VCaP (cell line): Measurements from ENCODE around the gene FOXL2.

Experiments used
- H3K27ac ChIP-seq: fragments of 450-650 bp; 2 replicates; pipeline ENCODE4 v1.5.1; 2017
- TF ChIP-seq, protein P1 (sequence below): fragments of 450-650 bp; conservative IDR thresholded peaks from 2 replicates; pipeline ENCODE4 v1.5.1; 2017; ENCODE audit warnings: mild to moderate bottlenecking, moderate library complexity

FOXL2 gene

DNA sequence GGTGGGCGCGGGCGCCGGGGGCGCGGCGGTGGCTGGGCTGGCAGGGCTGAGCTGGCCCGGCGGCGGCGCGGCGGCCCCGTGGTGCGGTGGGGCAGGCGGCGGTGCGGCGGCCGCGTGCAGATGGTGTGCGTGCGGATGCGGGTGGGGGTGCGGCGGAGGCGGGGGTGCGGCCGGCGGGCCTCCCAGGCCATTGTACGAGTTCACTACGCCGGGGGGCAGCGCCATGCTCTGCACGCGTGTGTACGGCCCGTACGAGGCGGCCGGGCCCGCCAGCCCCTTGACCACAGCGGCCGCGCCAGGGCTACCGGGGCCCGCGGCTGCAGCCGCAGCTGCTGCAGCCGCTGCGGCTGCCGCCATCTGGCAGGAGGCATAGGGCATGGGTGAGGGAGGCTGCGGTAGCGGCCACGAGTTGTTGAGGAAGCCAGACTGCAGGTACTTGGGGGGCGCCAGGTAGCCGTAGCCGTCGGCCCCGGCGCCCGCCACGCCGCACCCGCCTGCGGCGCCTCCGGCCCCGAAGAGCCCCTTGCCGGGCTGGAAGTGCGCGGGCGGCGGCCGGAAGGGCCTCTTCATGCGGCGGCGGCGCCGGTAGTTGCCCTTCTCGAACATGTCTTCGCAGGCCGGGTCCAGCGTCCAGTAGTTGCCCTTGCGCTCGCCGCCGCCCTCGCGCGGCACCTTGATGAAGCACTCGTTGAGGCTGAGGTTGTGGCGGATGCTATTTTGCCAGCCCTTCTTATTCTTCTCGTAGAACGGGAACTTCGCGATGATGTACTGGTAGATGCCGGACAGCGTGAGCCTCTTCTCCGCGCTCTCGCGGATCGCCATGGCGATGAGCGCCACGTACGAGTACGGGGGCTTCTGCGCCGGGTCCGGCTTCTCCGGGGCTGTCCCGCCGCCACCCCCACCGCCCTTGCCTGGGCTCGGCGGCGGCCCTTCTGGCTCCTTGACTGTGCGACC is 951 bp downstream of the FOXL2 start:
- H3K27ac ChIP-seq, result peak overlapping the region; percentile 56
- TF ChIP-seq, protein P1, sequence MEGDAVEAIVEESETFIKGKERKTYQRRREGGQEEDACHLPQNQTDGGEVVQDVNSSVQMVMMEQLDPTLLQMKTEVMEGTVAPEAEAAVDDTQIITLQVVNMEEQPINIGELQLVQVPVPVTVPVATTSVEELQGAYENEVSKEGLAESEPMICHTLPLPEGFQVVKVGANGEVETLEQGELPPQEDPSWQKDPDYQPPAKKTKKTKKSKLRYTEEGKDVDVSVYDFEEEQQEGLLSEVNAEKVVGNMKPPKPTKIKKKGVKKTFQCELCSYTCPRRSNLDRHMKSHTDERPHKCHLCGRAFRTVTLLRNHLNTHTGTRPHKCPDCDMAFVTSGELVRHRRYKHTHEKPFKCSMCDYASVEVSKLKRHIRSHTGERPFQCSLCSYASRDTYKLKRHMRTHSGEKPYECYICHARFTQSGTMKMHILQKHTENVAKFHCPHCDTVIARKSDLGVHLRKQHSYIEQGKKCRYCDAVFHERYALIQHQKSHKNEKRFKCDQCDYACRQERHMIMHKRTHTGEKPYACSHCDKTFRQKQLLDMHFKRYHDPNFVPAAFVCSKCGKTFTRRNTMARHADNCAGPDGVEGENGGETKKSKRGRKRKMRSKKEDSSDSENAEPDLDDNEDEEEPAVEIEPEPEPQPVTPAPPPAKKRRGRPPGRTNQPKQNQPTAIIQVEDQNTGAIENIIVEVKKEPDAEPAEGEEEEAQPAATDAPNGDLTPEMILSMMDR, result peak; percentile 76

DNA sequence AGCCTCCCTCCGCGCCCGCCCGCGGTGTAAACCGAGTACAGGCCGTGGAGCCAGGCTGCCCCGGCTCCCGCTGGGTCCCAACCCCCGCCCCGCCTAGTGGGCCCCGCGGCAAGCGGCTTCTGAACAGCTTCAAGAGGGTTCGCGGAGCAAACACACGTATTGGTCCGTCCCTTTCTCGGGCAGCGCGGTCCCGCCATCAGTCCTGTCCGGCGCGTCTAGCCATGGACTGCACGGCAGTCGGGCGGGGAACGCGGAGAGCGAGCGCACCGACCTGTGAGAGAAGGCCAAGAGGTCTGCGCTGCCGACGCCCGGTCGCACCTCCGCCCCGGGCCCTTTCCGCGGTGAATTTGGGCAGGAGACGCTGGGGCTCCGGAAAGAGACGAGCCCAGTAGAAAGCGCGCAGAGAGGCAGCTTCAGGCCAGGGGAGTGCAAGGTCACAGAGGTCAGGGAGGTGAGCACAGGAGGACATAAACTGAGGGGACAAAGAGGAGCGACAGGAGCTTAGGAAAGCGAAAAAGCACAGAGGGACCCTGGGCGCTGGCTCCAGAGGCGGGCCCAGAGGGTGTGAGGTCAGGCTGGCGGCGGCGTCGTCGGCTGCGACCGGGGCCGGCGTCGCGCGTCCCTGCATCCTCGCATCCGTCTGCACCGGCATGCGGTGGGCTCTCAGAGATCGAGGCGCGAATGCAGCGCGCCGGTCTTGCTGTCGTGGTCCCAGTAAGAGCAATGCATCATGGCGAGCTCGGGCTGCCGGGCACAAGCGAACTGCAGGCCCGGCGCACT is 1.8 kb downstream of the FOXL2 start:
- TF ChIP-seq, protein P1, result no peak
- peak overlapping the region; percentile 56; the same call in 1 of the 2 replicates for H3K27ac ChIP-seq

DNA sequence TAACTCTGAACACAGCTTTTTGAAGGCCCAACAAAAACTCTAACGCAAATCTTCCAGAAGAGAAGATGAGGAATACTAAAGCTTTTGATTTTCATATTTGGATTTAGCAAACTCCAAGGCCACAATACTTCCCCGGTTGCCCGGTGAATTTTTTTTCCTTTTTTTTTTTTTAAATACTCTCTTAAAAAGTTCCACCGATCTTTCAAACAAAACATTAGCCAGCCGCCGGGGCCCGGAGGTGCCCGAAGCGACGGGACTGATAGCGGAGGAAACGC is 2.3 kb downstream of the FOXL2 start:
- H3K27ac ChIP-seq, result no peak overlapping the region
- TF ChIP-seq, protein P1, result no peak

DNA sequence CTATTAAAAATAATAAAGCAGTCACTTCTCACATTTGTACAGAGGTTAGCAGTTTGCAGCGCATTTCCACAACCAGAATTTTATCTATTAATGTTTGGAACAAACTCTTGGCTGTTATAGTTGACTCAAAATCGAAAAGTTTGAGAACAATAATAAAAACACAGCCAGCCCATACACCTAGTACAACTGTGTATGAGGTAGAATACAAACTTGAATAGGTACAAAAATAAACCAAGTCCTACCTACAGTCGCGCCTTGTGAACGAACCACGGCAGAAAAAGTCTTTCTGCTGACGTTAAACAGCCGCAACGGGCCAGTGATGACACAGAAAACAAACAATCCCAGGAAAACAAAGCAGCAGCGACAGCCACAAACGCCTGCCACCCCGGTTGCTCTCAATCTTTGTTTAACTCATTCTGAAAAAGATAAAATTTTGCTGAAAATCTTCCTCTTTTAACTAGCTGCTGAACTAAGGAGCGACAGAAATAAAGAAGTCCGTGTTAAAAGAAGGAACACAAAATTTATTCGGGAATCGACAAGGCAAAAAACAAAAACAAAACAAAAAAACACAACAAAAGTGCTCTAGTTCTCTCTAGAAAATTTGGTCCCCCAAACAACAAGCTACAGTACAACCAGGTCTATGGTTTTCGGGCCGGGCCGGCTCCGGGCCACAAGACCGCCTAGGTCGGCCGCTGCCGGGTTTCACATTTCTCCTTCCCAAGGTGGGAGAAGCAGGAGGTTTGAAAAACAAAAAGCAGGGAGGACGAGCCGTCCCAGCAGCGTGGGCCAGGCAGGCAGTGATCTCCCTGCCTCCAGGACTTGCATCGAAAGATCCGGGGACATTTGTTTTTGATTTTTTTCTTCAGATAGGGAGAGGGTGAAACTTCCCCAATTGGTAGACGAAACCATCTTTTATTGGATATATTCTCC is 2.9 kb downstream of the FOXL2 start:
- no peak overlapping the region for H3K27ac ChIP-seq

DNA sequence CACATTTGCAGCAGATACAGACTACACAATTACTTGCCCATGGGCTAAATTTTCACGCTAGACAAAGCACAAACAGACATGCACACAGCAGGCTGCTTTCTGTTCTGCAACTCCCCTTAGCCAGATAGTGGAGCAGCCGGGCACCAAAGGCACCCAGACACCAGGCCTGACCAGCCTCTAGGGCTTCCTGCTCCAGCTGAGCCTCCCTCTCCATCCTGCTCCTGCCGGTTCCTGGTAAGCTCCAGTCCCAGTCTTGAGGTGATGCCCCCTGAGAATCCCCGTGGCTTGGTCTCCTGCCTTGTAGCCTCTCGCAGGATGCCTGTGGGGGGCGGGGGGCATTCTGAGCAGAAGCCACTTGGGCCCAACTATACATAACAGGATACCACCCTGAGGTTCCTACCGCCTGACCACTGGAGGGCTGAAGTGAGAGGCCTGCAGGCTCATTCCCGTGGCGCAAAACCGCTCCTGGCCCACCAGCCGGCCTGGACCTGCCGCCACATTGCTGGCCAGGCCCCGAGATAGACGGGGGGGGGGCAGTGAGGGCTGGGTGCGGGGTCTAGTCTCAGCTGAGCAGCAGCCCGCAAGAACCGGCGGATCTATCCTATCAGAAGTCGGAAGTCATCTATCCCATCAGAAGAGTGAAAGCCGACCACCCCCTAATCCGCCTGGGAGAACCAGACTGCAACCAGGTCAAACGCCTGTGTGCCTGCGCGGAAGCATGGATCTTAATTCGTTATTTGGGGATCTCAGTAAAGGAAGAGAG is 3.9 kb downstream of the FOXL2 start:
- H3K27ac ChIP-seq, result no peak overlapping the region
- TF ChIP-seq, protein P1, result no peak

More for the DNA sequence above, 2.9 kb downstream of the FOXL2 start:
- TF ChIP-seq, protein P1, result no peak

DNA sequence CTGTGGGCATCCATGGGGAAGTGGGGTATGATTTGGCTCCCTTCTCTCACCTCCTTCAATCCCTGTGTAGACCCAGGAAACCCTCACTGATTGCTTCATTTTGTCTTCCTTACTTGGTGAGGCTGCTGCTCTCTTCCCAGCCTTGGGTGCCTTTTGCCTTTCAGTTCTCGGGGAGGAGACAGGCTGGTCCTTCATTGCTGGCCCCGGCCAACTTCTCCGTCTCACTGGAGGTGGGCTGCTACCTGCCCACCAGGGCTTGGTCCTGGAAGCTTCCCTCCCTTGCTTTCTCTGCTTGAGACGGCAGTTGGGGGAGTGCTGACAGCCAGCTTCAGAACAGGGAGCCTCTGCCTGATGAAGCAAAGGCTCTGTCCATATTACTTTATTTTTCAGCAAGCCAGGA is 4.7 kb downstream of the FOXL2 start:
- H3K27ac ChIP-seq, result no peak overlapping the region
- TF ChIP-seq, protein P1, result no peak
